Measurements from ENCODE around the gene SSTR4. TPM values are rescaled to one million over a fixed set of nuclear protein-coding genes. Genes with fewer than 3 reads are reported as not detected.
A peak's percentile ranks its signal among the peaks of the same experiment; 100 is the strongest.

Gene SSTR4
- total RNA-seq, 1 donor from 2014 or later = not detected

DNA sequence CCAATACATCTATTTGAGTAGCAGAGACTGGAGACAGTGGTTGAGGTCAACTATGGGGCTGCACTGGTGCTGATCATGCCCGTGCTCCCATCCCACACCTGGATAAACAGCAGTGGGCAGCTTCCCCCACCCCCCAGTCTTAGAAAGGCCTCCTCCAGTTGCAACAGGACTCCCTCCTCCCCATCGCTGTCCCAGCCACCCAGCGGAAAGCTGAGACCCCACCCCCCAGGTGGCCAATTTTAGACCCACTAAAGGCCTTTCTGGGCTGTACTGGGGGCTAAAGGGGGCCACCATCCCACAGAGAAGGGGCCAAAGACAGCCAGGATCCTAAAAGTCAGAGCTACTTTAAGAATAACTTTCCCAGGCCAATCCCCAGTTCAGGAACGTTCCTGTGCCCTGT lies 1.2 kb upstream of the SSTR4 start:
- Mint-ChIP-seq H3K27ac (ENCODE audit: unreplicated experiment) (no peak overlapping the region), H3K27me3 (ENCODE audit: low read depth) (peaks cover 3% of the 10 kb centered on the region), H3K9me3 (ENCODE audit: low read depth) (no peaks in the 10 kb centered on the region), H3K4me1 (ENCODE audit: low read depth) (peaks cover 11% of the 10 kb centered on the region), H3K36me3 (ENCODE audit: low read depth) (no peaks in the 10 kb centered on the region), H3K4me3 (ENCODE audit: unreplicated experiment) (no peak overlapping the region)
- DNase-seq (ENCODE audit: low spot score) = no peak
- no peak for TF ChIP-seq CTCF (IDR thresholded peaks at IDR 0.05)

GRCh38 chr20:23035731-23036130 lies 619 bp downstream of the SSTR4 start:
- no peak for DNase-seq (ENCODE audit: low spot score)
- peaks cover 2% of the 10 kb centered on the region for H3K27me3 Mint-ChIP-seq (ENCODE audit: low read depth)
- peaks cover 26% of the 10 kb centered on the region for H3K4me1 Mint-ChIP-seq (ENCODE audit: low read depth)
- H3K36me3 Mint-ChIP-seq (ENCODE audit: low read depth) = no peaks in the 10 kb centered on the region
- H3K4me3 Mint-ChIP-seq (ENCODE audit: unreplicated experiment) = no peak overlapping the region
- H3K27ac Mint-ChIP-seq (ENCODE audit: unreplicated experiment) = no peak overlapping the region
- H3K9me3 Mint-ChIP-seq (ENCODE audit: low read depth) = no peaks in the 10 kb centered on the region
- no peak for TF ChIP-seq CTCF (IDR thresholded peaks at IDR 0.05)

DNA sequence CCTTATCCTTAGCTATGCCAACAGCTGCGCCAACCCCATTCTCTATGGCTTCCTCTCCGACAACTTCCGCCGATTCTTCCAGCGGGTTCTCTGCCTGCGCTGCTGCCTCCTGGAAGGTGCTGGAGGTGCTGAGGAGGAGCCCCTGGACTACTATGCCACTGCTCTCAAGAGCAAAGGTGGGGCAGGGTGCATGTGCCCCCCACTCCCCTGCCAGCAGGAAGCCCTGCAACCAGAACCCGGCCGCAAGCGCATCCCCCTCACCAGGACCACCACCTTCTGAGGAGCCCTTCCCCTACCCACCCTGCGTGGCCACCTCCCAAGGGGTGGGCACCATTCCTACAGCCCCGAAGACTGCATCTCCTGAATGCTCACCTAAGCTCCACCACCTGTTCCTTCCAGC lies 1.3 kb downstream of the SSTR4 start:
- no peak for DNase-seq (ENCODE audit: low spot score)

GRCh38 chr20:23037017-23037481 lies 1.9 kb downstream of the SSTR4 start:
- no peak for TF ChIP-seq CTCF (IDR thresholded peaks at IDR 0.05)
- Mint-ChIP-seq H3K4me3 (ENCODE audit: unreplicated experiment) (no peak overlapping the region), H3K27me3 (ENCODE audit: low read depth) (peaks cover 2% of the 10 kb centered on the region)

More for the DNA sequence above, 1.3 kb downstream of the SSTR4 start:
- peaks cover 26% of the 10 kb centered on the region for H3K4me1 Mint-ChIP-seq (ENCODE audit: low read depth)
- no peak for TF ChIP-seq CTCF (IDR thresholded peaks at IDR 0.05)
- H3K27ac Mint-ChIP-seq (ENCODE audit: unreplicated experiment) = no peak overlapping the region
- no peaks in the 10 kb centered on the region for H3K9me3 Mint-ChIP-seq (ENCODE audit: low read depth)
- no peak overlapping the region for H3K4me3 Mint-ChIP-seq (ENCODE audit: unreplicated experiment)
- H3K36me3 Mint-ChIP-seq (ENCODE audit: low read depth) = no peaks in the 10 kb centered on the region
- peaks cover 2% of the 10 kb centered on the region for H3K27me3 Mint-ChIP-seq (ENCODE audit: low read depth)

DNA sequence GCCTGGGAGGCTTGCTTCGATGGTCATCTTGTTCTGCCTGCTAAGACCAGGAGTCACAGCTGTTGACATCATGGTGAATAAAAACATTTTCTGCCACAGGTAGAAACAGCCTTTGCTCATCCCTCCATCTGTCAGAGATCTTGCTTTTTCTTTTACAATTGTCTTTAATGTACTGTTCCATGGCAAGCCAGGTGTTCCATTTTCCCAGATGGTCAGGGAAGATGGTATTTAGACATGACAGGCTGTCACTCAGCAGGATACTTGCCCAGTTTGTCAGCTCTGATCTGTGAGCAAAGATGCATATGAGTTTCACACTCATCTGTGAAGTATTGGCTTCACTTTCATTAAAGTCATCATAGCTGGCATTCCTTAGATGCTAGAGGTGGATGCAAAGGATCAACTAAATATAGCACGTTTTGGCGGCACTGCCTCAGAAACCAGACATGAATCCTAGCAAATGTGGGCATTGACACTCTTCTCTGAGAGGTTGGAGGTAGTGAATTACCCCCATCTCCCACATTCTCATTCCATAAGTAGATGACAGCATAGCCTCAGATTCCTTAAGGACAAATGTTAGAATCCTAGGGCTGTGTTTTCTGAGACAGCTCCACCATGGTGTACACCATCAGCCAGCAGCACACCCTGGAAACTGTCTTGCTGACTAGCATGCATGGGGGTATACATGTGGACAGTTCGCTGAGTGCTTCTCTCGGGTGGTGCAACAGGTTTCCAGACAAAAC lies 4.2 kb downstream of the SSTR4 start:
- Mint-ChIP-seq H3K9me3 (ENCODE audit: low read depth) (no peaks in the 10 kb centered on the region), H3K27me3 (ENCODE audit: low read depth) (no peaks in the 10 kb centered on the region), H3K27ac (ENCODE audit: unreplicated experiment) (peak overlapping the region; percentile 25), H3K4me1 (ENCODE audit: low read depth) (peaks cover 26% of the 10 kb centered on the region), H3K4me3 (ENCODE audit: unreplicated experiment) (no peak overlapping the region), H3K36me3 (ENCODE audit: low read depth) (no peaks in the 10 kb centered on the region)
- no peak for DNase-seq (ENCODE audit: low spot score)
- TF ChIP-seq CTCF (IDR thresholded peaks at IDR 0.05) = no peak

More at GRCh38 chr20:23037017-23037481, 1.9 kb downstream of the SSTR4 start:
- DNase-seq (ENCODE audit: low spot score) = no peak
- Mint-ChIP-seq H3K27ac (ENCODE audit: unreplicated experiment) (no peak overlapping the region), H3K9me3 (ENCODE audit: low read depth) (no peaks in the 10 kb centered on the region), H3K4me1 (ENCODE audit: low read depth) (peaks cover 26% of the 10 kb centered on the region), H3K36me3 (ENCODE audit: low read depth) (no peaks in the 10 kb centered on the region)

Data from chondrocyte (in vitro differentiated cells).